Neural progenitor cell (in vitro differentiated cells): ENCODE data around the gene KATNAL1. TPM values are rescaled to one million over a fixed set of nuclear protein-coding genes. Genes with fewer than 3 reads are reported as not detected.

Experiments used
- DNase-seq: peaks from one replicate; pipeline ENCODE4 v3.0.0-alpha.2; 2016; ENCODE audit warnings: low spot score
- H2AFZ ChIP-seq: fragments of 200-600 bp; sonication (generic); replicated peaks from 2 replicates; pipeline ENCODE4 v1.6.1; 2016; ENCODE audit warnings: antibody characterized with exemption
- H3F3A ChIP-seq: fragments of 200-600 bp; sonication (generic); 2 replicates; pipeline ENCODE4 v1.6.1; 2016; ENCODE audit warnings: antibody characterized with exemption, low read depth
- H3K27ac ChIP-seq: fragments of 200-600 bp; sonication (generic); 2 replicates; pipeline ENCODE4 v1.5.1; 2016; ENCODE audit warnings: mild to moderate bottlenecking
- H3K27me3 ChIP-seq: fragments of 200-600 bp; sonication (generic); 2 replicates; pipeline ENCODE4 v1.6.1; 2016; ENCODE audit warnings: mild to moderate bottlenecking, moderate library complexity
- H3K36me3 ChIP-seq: fragments of 200-600 bp; sonication (generic); 2 replicates; pipeline ENCODE4 v1.5.1; 2016
- H3K4me1 ChIP-seq: fragments of 200-600 bp; sonication (generic); 2 replicates; pipeline ENCODE4 v1.6.1; 2016; ENCODE audit warnings: mixed run types
- H3K4me2 ChIP-seq: fragments of 200-600 bp; sonication (generic); 2 replicates; pipeline ENCODE4 v1.6.1; 2016
- H3K4me3 ChIP-seq: fragments of 200-600 bp; sonication (generic); 2 replicates; pipeline ENCODE4 v1.5.1; 2016
- H3K79me2 ChIP-seq: fragments of 200-600 bp; sonication (generic); 2 replicates; pipeline ENCODE4 v1.6.1; 2016; ENCODE audit warnings: low read depth
- H3K9ac ChIP-seq: fragments of 200-600 bp; sonication (generic); 2 replicates; pipeline ENCODE4 v1.6.1; 2016
- H3K9me3 ChIP-seq: fragments of 200-600 bp; sonication (generic); 2 replicates; pipeline ENCODE4 v1.5.1; 2016; ENCODE audit warnings: low read depth
- H4K20me1 ChIP-seq: fragments of 200-600 bp; sonication (generic); 2 replicates; pipeline ENCODE4 v1.6.1; 2016; ENCODE audit warnings: low read depth
- H3K27ac Mint-ChIP-seq: 3 replicates; pipeline ENCODE4 v1.8.0; 2021; ENCODE audit warnings: mixed read lengths
- H3K27me3 Mint-ChIP-seq: 2 replicates; pipeline ENCODE4 v1.8.0; 2022; ENCODE audit warnings: low read depth, mild to moderate bottlenecking, inconsistent platforms, moderate library complexity, mixed read lengths; ENCODE audit not compliant: insufficient read depth
- H3K36me3 Mint-ChIP-seq: 3 replicates; pipeline ENCODE4 v1.8.0; 2021; ENCODE audit warnings: mixed read lengths
- H3K4me1 Mint-ChIP-seq: 3 replicates; pipeline ENCODE4 v1.8.0; 2021; ENCODE audit warnings: mixed read lengths
- H3K4me3 Mint-ChIP-seq: 3 replicates; pipeline ENCODE4 v1.8.0; 2021; ENCODE audit warnings: mild to moderate bottlenecking, moderate library complexity, mixed read lengths
- H3K9me3 Mint-ChIP-seq: 3 replicates; pipeline ENCODE4 v1.8.0; 2020; ENCODE audit warnings: mixed read lengths
- CTCF ChIP-seq: fragments of 200-600 bp; sonication (generic); IDR thresholded peaks from 2 replicates; pipeline ENCODE4 v1.5.1; 2017; ENCODE audit warnings: antibody characterized with exemption, mild to moderate bottlenecking
- EZH2 ChIP-seq: fragments of 200-600 bp; sonication (generic); IDR thresholded peaks from 2 replicates; pipeline ENCODE4 v1.6.1; 2017; ENCODE audit warnings: antibody characterized with exemption, mild to moderate bottlenecking, moderate library complexity
- EZH2phosphoT487 ChIP-seq: fragments of 200-600 bp; sonication (generic); IDR thresholded peaks from 2 replicates; pipeline ENCODE4 v1.6.1; 2017; ENCODE audit warnings: antibody characterized with exemption
- total RNA-seq: library from RNA; depleted of rRNA; stranded (reverse); fragments of >200 nt; gene quantifications from 2 replicates; pipeline ENCODE4 v1.2.3, GENCODE V29; 2015; ENCODE audit warnings: low replicate concordance

The KATNAL1 gene
- total RNA-seq, 1 donor from 2014 or later = 33.6 TPM

GRCh38 chr13:30256713-30257467 lies 50.5 kb downstream of the KATNAL1 start:
- no peak overlapping the region for H3K9ac ChIP-seq
- H3K4me2 ChIP-seq = peak overlapping the region; percentile 62
- Mint-ChIP-seq H3K4me3 (peak overlapping the region; percentile 51), H3K4me1 (peaks cover 24% of the 10 kb centered on the region), H3K27me3 (no peaks in the 10 kb centered on the region), H3K36me3 (peaks cover 12% of the 10 kb centered on the region), H3K9me3 (peaks cover 9% of the 10 kb centered on the region), H3K27ac (peak overlapping the region; percentile 96)
- H3K9me3 ChIP-seq = no peaks in the 10 kb centered on the region
- no peaks in the 10 kb centered on the region for H3K27me3 ChIP-seq
- no peak overlapping the region for H2AFZ ChIP-seq
- peaks cover 24% of the 10 kb centered on the region for H3K4me1 ChIP-seq
- no peak overlapping the region for H3K4me3 ChIP-seq
- TF ChIP-seq EZH2phosphoT487 (no peak), EZH2 (no peak), CTCF (peak; percentile 9)
- peaks cover 8% of the 10 kb centered on the region for H3K79me2 ChIP-seq
- peak overlapping the region; percentile 7 for H3K27ac ChIP-seq
- no peak for DNase-seq
- peaks cover 21% of the 10 kb centered on the region for H3F3A ChIP-seq
- no peaks in the 10 kb centered on the region for H3K36me3 ChIP-seq
- peaks cover 17% of the 10 kb centered on the region for H4K20me1 ChIP-seq

- TF ChIP-seq EZH2 (no peak), CTCF (no peak), EZH2phosphoT487 (no peak)
- Mint-ChIP-seq H3K9me3 (peaks cover 11% of the 10 kb centered on the region), H3K27ac (no peak overlapping the region), H3K4me1 (peaks cover 24% of the 10 kb centered on the region), H3K36me3 (peaks cover 18% of the 10 kb centered on the region), H3K4me3 (no peak overlapping the region), H3K27me3 (no peaks in the 10 kb centered on the region)
- Histone ChIP-seq H3K9ac (no peak overlapping the region), H3K4me1 (peaks cover 24% of the 10 kb centered on the region), H2AFZ (no peak overlapping the region), H3K9me3 (no peaks in the 10 kb centered on the region), H3K79me2 (peaks cover 8% of the 10 kb centered on the region), H3K4me2 (no peak overlapping the region), H4K20me1 (peaks cover 17% of the 10 kb centered on the region), H3F3A (peaks cover 21% of the 10 kb centered on the region), H3K27me3 (no peaks in the 10 kb centered on the region), H3K36me3 (no peaks in the 10 kb centered on the region), H3K4me3 (no peak overlapping the region), H3K27ac (no peak overlapping the region)
- no peak for DNase-seq
These were observed 51.7 kb downstream of the KATNAL1 start for GRCh38 chr13:30255696-30256095.

- Mint-ChIP-seq H3K27me3 (no peaks in the 10 kb centered on the region), H3K4me1 (peaks cover 24% of the 10 kb centered on the region), H3K27ac (no peak overlapping the region), H3K9me3 (peaks cover 15% of the 10 kb centered on the region), H3K4me3 (no peak overlapping the region), H3K36me3 (peaks cover 30% of the 10 kb centered on the region)
- Histone ChIP-seq H3K9ac (no peak overlapping the region), H3K4me3 (no peak overlapping the region), H4K20me1 (peaks cover 17% of the 10 kb centered on the region), H3F3A (peaks cover 19% of the 10 kb centered on the region), H3K27ac (no peak overlapping the region), H3K9me3 (no peaks in the 10 kb centered on the region), H3K4me1 (peaks cover 24% of the 10 kb centered on the region), H2AFZ (no peak overlapping the region), H3K36me3 (peaks cover 6% of the 10 kb centered on the region), H3K27me3 (no peaks in the 10 kb centered on the region), H3K79me2 (peaks cover 1% of the 10 kb centered on the region), H3K4me2 (no peak overlapping the region)
- TF ChIP-seq CTCF (no peak), EZH2 (no peak), EZH2phosphoT487 (no peak)
- no peak for DNase-seq
These were observed 53.5 kb downstream of the KATNAL1 start for GRCh38 chr13:30253830-30254229.
